Suprapubic skin (tissue), 4 donors: ENCODE measurements around the gene CCDC85C. TPM values are rescaled to one million over a fixed set of nuclear protein-coding genes. Genes with fewer than 3 reads are reported as not detected.

Source experiments
- DNase-seq, 2 donors: peaks; one replicate each; pipeline ENCODE4 v3.0.0-alpha.2; 2019; ENCODE audit warnings: low spot score in 2 of 2
- H3K27ac ChIP-seq: fragments of 200-600 bp; sonication (generic); one replicate; pipeline ENCODE4 v1.5.1; 2019
- H3K27me3 ChIP-seq: fragments of 200-600 bp; sonication (generic); one replicate; pipeline ENCODE4 v1.5.1; 2019
- H3K36me3 ChIP-seq: fragments of 200-600 bp; sonication (generic); one replicate; pipeline ENCODE4 v1.5.1; 2019
- H3K4me1 ChIP-seq: fragments of 200-600 bp; sonication (generic); one replicate; pipeline ENCODE4 v1.5.1; 2019
- H3K4me3 ChIP-seq: fragments of 200-600 bp; sonication (generic); one replicate; pipeline ENCODE4 v1.5.1; 2019; ENCODE audit warnings: mild to moderate bottlenecking
- H3K9me3 ChIP-seq: fragments of 200-600 bp; sonication (generic); one replicate; pipeline ENCODE4 v1.5.1; 2019
- EP300 ChIP-seq: sonication (generic); formaldehyde crosslinking; IDR thresholded peaks from one replicate; pipeline ENCODE4 v1.6.1; 2017; ENCODE audit warnings: antibody characterized with exemption
- POLR2A ChIP-seq, 2 donors: fragments of 450-650 bp; IDR thresholded peaks; one replicate each; pipeline ENCODE4 v1.6.1; 2017; ENCODE audit warnings: antibody characterized with exemption in 2 of 2, mild to moderate bottlenecking in 2 of 2, moderate library complexity in 2 of 2
- POLR2AphosphoS5 ChIP-seq, 3 donors: sonication (generic); formaldehyde crosslinking; IDR thresholded peaks; one replicate each; pipeline ENCODE4 v1.6.1; 2017; ENCODE audit warnings: antibody characterized with exemption in 3 of 3
- WGBS: methylation state at CpG from one replicate; pipeline ENCODE4 v1.1.5; 2018; 5-methylcytosine and 5-hydroxymethylcytosine counted together
- total RNA-seq, 4 donors: library from RNA; depleted of rRNA; stranded (reverse); fragments of >200 nt; gene quantifications; one replicate each; pipeline ENCODE4 v1.1.0, GENCODE V29; 2016
- TF ChIP-seq, protein P1 (sequence below), 2 donors: fragments of 200-600 bp in 1 of 2; fragments of 450-650 bp in 1 of 2; sonication (generic) in 1 of 2; IDR thresholded peaks; one replicate each; pipeline ENCODE4 v1.5.1; 2016 to 2019; ENCODE audit warnings: antibody characterized with exemption in 2 of 2, mild to moderate bottlenecking in 1 of 2, moderate library complexity in 1 of 2

CCDC85C gene
- total RNA-seq, 4 donors from 2014 or later = 18.8 to 53.2 (median 48.0) TPM

DNA sequence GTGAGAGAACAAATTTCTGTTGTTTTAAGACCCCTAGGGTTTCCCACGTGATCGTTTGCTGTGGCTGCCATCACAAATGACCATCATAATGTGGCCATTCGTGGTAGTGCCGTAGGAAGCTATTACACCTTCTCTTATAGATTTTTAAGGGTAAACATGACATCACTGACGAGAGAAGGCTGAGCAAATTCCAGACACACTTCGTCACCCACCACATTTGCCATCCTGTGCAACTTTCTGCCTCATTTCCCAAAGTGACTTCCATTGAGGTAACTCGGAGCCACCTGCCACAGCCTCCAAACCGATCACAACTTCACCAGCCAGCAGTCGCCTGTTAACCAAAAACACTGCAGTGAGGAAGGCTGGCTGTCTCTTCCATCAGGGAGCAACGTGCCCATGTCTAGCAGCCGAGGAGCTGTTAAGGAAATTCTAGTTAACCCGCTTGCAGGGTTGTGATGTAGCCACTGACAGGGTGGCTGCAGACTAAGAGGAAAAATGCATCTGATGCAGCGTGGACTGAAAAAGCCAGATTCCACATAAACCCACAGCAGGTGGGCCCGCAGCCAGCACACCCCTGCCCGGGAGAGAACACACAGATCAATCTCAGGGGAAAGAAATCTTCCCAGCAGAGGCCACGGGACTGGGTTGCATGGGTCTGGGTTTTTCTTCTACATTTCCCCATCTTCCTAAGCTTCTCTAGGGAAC lies 44.6 kb downstream of the CCDC85C start:
- Histone ChIP-seq H3K9me3 (no peaks in the 10 kb centered on the region), H3K27me3 (no peaks in the 10 kb centered on the region), H3K36me3 (no peaks in the 10 kb centered on the region), H3K27ac (no peak overlapping the region), H3K4me3 (no peak overlapping the region), H3K4me1 (peaks cover 45% of the 10 kb centered on the region)
- DNase-seq = no peak
- no peak for TF ChIP-seq EP300
- TF ChIP-seq POLR2AphosphoS5 (IDR thresholded peaks at IDR 0.05) = no peak
- TF ChIP-seq POLR2A (IDR thresholded peaks at IDR 0.05) = no peak
- 81% methylated on average over 16 of the region's 16 CpGs for WGBS

DNA sequence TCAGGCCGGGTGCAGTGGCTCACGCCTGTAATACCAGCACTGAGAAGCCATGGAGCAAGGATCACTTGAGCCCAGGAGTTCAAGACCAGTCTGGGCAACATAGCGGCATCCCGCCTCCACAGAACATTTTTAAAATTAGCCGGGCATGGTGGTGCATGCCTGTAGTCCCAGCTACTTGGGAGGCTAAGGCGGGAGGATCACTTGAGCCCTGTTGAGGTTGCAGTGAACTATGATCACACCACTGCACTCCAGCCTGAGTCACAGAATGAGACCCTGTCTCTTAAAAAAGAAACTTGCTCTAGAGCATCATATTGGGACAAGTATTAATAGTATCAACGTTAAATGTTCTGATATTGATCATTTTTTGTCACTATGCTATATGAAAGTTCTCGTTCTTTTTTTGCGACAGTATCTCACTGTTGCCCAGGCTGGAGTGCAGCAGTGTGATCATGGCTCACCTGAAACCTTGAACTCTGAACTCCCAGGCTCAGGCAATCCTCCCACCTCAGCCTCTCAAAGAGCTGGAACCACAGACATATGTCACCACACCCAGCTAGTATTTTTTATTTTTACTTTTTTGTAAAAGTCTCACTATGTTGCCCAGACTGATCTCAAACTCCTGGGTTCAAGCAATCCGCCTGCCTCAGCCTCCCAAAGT lies 47.7 kb downstream of the CCDC85C start:
- no peaks in the 10 kb centered on the region for H3K36me3 ChIP-seq
- WGBS = 90% methylated on average over 10 of the region's 10 CpGs
- H3K4me1 ChIP-seq = peaks cover 26% of the 10 kb centered on the region
- no peaks in the 10 kb centered on the region for H3K27me3 ChIP-seq
- TF ChIP-seq POLR2AphosphoS5 (IDR thresholded peaks at IDR 0.05) = no peak
- no peak for TF ChIP-seq EP300
- TF ChIP-seq, protein P1, sequence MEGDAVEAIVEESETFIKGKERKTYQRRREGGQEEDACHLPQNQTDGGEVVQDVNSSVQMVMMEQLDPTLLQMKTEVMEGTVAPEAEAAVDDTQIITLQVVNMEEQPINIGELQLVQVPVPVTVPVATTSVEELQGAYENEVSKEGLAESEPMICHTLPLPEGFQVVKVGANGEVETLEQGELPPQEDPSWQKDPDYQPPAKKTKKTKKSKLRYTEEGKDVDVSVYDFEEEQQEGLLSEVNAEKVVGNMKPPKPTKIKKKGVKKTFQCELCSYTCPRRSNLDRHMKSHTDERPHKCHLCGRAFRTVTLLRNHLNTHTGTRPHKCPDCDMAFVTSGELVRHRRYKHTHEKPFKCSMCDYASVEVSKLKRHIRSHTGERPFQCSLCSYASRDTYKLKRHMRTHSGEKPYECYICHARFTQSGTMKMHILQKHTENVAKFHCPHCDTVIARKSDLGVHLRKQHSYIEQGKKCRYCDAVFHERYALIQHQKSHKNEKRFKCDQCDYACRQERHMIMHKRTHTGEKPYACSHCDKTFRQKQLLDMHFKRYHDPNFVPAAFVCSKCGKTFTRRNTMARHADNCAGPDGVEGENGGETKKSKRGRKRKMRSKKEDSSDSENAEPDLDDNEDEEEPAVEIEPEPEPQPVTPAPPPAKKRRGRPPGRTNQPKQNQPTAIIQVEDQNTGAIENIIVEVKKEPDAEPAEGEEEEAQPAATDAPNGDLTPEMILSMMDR (IDR thresholded peaks at IDR 0.05) = no peak
- no peak for TF ChIP-seq POLR2A (IDR thresholded peaks at IDR 0.05)
- no peak overlapping the region for H3K4me3 ChIP-seq
- no peak for DNase-seq
- no peaks in the 10 kb centered on the region for H3K9me3 ChIP-seq
- H3K27ac ChIP-seq = no peak overlapping the region

DNA sequence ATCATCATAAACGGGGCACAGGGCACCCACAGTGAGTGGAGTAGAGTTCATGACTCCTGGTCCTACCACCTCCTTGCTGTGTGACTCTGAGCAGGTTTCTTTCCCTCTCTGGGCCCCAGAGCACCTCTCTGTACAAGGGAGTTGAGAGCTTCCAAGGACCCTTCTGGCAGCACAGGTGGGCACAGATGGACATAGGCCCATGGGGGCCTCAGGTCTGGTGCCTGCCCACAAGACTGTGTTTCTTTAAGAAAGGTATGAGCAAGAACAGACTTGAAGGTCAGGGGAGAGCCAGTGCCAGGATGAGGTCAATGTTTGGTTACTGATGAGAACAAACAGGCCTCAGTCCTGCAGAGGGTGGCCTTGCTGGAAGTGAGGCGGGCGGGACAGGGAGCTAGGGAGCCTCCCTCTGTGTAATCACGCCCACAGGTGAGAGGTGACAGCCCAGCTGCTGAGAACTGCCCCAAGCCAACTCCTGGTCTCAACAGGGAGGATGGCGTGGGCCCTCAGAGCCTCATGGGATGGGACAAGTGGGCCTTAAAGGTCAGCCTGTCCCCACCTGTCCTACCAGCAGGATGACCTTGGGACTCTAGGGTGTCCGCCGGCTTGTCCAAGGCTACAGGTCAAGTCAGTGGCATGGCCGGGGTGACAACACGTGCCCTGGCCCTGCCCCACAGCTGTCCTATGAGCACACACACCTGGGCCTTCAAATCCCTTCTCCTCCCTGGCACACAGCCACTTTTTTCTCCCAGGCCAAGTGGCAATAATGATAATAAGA lies 49.1 kb downstream of the CCDC85C start:
- H3K36me3 ChIP-seq = no peaks in the 10 kb centered on the region
- H3K9me3 ChIP-seq = no peaks in the 10 kb centered on the region
- H3K27me3 ChIP-seq = no peaks in the 10 kb centered on the region
- H3K4me1 ChIP-seq = peaks cover 20% of the 10 kb centered on the region
- WGBS = 86% methylated on average over 5 of the region's 9 CpGs
- DNase-seq = no peak
- H3K27ac ChIP-seq = peak overlapping the region; percentile 49
- no peak for TF ChIP-seq EP300
- TF ChIP-seq POLR2AphosphoS5 (IDR thresholded peaks at IDR 0.05) = no peak
- TF ChIP-seq, protein P1 (IDR thresholded peaks at IDR 0.05) = no peak
- TF ChIP-seq POLR2A (IDR thresholded peaks at IDR 0.05) = no peak
- no peak overlapping the region for H3K4me3 ChIP-seq

DNA sequence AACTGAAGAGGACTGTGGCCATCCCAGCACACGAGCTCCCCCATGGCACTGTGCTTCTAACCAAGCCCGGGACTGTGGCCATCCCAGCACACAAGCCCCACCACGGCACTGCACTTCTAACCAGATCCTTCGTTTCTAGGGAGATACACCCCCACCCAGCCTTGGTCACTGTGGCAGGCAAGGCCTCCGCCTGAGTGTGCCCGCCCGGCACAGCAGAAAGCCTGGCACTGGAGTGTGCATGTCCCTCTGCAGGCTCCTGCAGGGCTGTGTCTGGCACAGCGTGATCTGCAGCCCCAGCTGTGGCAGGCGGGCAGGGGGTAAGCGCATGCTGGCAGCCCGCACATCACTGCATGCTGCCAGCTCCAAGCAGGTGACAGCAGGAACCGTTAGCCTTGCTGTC lies 49.8 kb downstream of the CCDC85C start:
- Histone ChIP-seq H3K9me3 (no peaks in the 10 kb centered on the region), H3K27me3 (no peaks in the 10 kb centered on the region), H3K4me3 (no peak overlapping the region), H3K4me1 (peaks cover 21% of the 10 kb centered on the region), H3K27ac (peak overlapping the region; percentile 36), H3K36me3 (no peaks in the 10 kb centered on the region)
- DNase-seq = no peak
- TF ChIP-seq, protein P1 (IDR thresholded peaks at IDR 0.05) = no peak
- no peak for TF ChIP-seq POLR2A (IDR thresholded peaks at IDR 0.05)
- no peak for TF ChIP-seq POLR2AphosphoS5 (IDR thresholded peaks at IDR 0.05)
- TF ChIP-seq EP300 = no peak
- 80% methylated on average over 6 of the region's 12 CpGs for WGBS

DNA sequence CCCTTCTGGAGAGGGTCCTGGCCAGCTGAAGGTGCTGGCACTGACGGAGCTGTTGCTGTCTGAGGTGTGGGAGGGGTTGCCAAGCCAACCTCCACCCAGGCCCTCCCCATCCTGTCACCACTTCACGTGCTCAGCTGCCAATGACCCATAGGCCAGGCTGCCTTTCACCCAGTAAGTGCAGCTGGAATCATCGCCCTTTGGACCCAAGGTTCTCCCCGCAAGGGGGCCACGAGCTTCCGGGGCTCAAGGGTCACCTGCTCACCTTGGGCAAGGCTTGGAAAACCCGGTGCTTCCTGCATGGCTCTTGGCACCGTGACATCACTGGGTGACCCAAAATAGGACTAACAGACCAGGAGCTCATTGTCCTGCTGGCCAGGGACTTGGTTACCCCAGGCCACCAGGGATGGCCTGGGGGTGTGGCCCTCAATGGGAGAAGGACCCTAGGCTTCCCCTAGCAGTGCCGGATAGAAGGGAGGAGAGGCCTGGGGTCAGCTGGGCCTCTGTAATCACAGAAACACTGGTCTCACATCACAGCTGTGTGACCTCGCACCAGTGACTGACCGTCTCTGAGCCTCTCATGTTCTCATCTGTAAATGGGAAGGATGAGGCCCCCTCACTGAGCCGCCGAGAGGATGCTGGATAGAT lies 51.3 kb downstream of the CCDC85C start:
- Histone ChIP-seq H3K27ac (no peak overlapping the region), H3K4me1 (peaks cover 21% of the 10 kb centered on the region), H3K36me3 (no peaks in the 10 kb centered on the region), H3K9me3 (no peaks in the 10 kb centered on the region), H3K4me3 (no peak overlapping the region), H3K27me3 (no peaks in the 10 kb centered on the region)
- TF ChIP-seq POLR2AphosphoS5 (IDR thresholded peaks at IDR 0.05) (no peak), POLR2A (IDR thresholded peaks at IDR 0.05) (no peak), EP300 (no peak)
- TF ChIP-seq, protein P1 (IDR thresholded peaks at IDR 0.05) = no peak
- no peak for DNase-seq
- WGBS = 87% methylated on average over 5 of the region's 13 CpGs
